KMS-11 (cell line): ENCODE measurements around the gene BCDIN3D.

ENCODE experiments used
- H2AFZ ChIP-seq: fragments of 200-600 bp; sonication (generic); 2 replicates; pipeline ENCODE4 v1.6.1; 2016; ENCODE audit warnings: antibody characterized with exemption, mixed run types, low read depth
- H3K27ac ChIP-seq: fragments of 200-600 bp; sonication (generic); 2 replicates; pipeline ENCODE4 v1.6.1; 2016; ENCODE audit warnings: mild to moderate bottlenecking, mixed run types
- H3K27me3 ChIP-seq: fragments of 200-600 bp; sonication (generic); 2 replicates; pipeline ENCODE4 v1.6.1; 2017; ENCODE audit warnings: mild to moderate bottlenecking, low read depth, mixed run types, moderate library complexity; ENCODE audit not compliant: insufficient read depth
- H3K36me3 ChIP-seq: fragments of 200-600 bp; sonication (generic); 2 replicates; pipeline ENCODE4 v1.6.1; 2017; ENCODE audit warnings: mild to moderate bottlenecking, mixed run types; ENCODE audit not compliant: insufficient read depth
- H3K4me1 ChIP-seq: fragments of 200-600 bp; sonication (generic); 2 replicates; pipeline ENCODE4 v1.6.1; 2016; ENCODE audit warnings: mild to moderate bottlenecking, low read depth, mixed run types; ENCODE audit not compliant: poor library complexity, severe bottlenecking
- H3K4me2 ChIP-seq: fragments of 200-600 bp; sonication (generic); 2 replicates; pipeline ENCODE4 v1.7.0; 2016; ENCODE audit warnings: mild to moderate bottlenecking, mixed run types
- H3K4me3 ChIP-seq: fragments of 200-600 bp; sonication (generic); IDR thresholded peaks from 2 replicates; pipeline ENCODE4 v1.6.1; 2017; ENCODE audit warnings: low read depth, low read length, mixed read lengths; ENCODE audit not compliant: insufficient read depth
- H3K79me2 ChIP-seq: fragments of 200-600 bp; sonication (generic); 2 replicates; pipeline ENCODE4 v1.6.1; 2016; ENCODE audit warnings: low read depth, mixed run types; ENCODE audit not compliant: insufficient read depth
- H3K9ac ChIP-seq: fragments of 200-600 bp; sonication (generic); 2 replicates; pipeline ENCODE4 v1.6.1; 2016; ENCODE audit warnings: mild to moderate bottlenecking, mixed run types
- H4K20me1 ChIP-seq: fragments of 200-600 bp; sonication (generic); 2 replicates; pipeline ENCODE4 v1.6.1; 2016; ENCODE audit warnings: mild to moderate bottlenecking, mixed run types; ENCODE audit not compliant: insufficient read depth
- CTCF ChIP-seq: fragments of 200-600 bp; sonication (generic); conservative IDR thresholded peaks from 2 replicates; pipeline ENCODE4 v1.6.1; 2017; ENCODE audit warnings: low read depth, mild to moderate bottlenecking, antibody characterized with exemption, low read length, moderate library complexity, mixed read lengths

Gene BCDIN3D

DNA sequence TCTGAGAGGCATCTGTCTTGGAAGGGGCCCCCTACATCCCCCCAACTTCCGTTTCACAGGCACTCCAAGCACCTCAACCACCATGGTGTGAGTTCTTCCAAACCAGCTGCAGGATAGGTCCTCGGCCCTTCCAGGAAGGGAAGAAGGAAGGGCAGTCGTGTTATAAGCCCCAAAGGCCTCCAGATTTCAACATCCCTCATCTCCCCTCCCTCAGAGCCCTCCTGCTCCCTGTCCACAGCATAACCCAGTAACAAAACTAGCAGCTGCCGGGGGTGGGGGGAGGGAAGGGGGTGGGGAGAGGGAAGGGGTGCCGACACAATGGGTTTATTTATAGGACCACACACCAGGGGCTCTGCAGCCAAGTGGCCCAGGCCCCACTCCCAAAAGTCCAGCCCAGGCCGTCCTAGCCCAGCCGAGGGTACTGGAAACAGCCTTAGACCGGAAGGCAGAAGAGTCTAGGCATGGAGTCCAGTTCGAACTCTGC lies 33.0 kb downstream of the BCDIN3D start:
- no peaks in the 10 kb centered on the region for H3K4me1 ChIP-seq
- H3K4me3 ChIP-seq, result no peak overlapping the region
- no peaks in the 10 kb centered on the region; the same call in 1 of the 2 replicates for H3K27me3 ChIP-seq
- H3K36me3 ChIP-seq, result no peaks in the 10 kb centered on the region
- no peak overlapping the region for H3K9ac ChIP-seq
- H2AFZ ChIP-seq, result no peak overlapping the region
- no peak overlapping the region for H3K4me2 ChIP-seq
- no peak overlapping the region for H3K27ac ChIP-seq
- no peaks in the 10 kb centered on the region for H3K79me2 ChIP-seq
- H4K20me1 ChIP-seq, result no peaks in the 10 kb centered on the region
- TF ChIP-seq CTCF, result no peak

GRCh38 chr12:49809381-49809905 lies 33.5 kb downstream of the BCDIN3D start:
- TF ChIP-seq CTCF, result no peak
- Histone ChIP-seq H2AFZ (no peak overlapping the region), H3K27ac (no peak overlapping the region), H3K27me3 (no peaks in the 10 kb centered on the region; the same call in 1 of the 2 replicates), H3K4me2 (no peak overlapping the region), H3K4me3 (no peak overlapping the region), H3K9ac (no peak overlapping the region), H3K4me1 (no peaks in the 10 kb centered on the region), H3K79me2 (no peaks in the 10 kb centered on the region), H4K20me1 (no peaks in the 10 kb centered on the region), H3K36me3 (no peaks in the 10 kb centered on the region)

- Histone ChIP-seq H3K36me3 (no peaks in the 10 kb centered on the region), H3K4me2 (no peak overlapping the region), H3K9ac (no peak overlapping the region)
Measured at GRCh38 chr12:49808686-49809380, 34.1 kb downstream of the BCDIN3D start.

GRCh38 chr12:49807991-49808580 lies 34.8 kb downstream of the BCDIN3D start:
- Histone ChIP-seq H2AFZ (no peak overlapping the region), H3K9ac (no peak overlapping the region)
- TF ChIP-seq CTCF, result no peak

More at GRCh38 chr12:49808686-49809380, 34.1 kb downstream of the BCDIN3D start:
- Histone ChIP-seq H3K27ac (no peak overlapping the region), H3K4me3 (no peak overlapping the region), H3K27me3 (no peaks in the 10 kb centered on the region; the same call in 1 of the 2 replicates), H4K20me1 (no peaks in the 10 kb centered on the region), H3K4me1 (no peaks in the 10 kb centered on the region), H3K79me2 (no peaks in the 10 kb centered on the region), H2AFZ (no peak overlapping the region)
- no peak for TF ChIP-seq CTCF

More at GRCh38 chr12:49807991-49808580, 34.8 kb downstream of the BCDIN3D start:
- Histone ChIP-seq H3K4me2 (no peak overlapping the region), H3K27ac (no peak overlapping the region), H3K36me3 (no peaks in the 10 kb centered on the region), H3K27me3 (no peaks in the 10 kb centered on the region; the same call in 1 of the 2 replicates), H3K4me3 (no peak overlapping the region), H3K79me2 (no peaks in the 10 kb centered on the region), H4K20me1 (no peaks in the 10 kb centered on the region), H3K4me1 (no peaks in the 10 kb centered on the region)
